Stimulated activated CD4-positive, alpha-beta T cell treated with anti-CD3 and anti-CD28 coated beads, TNF-alpha, amount 100 ng/mL, for 1 hour (primary cell): ENCODE results near the gene CHMP4B.
A peak's percentile ranks its signal among the peaks of the same experiment; 100 is the strongest.

Experiments
- DNase-seq, 3 donors: peaks; one replicate each; pipeline ENCODE4 v3.0.0-alpha.2; 2020; ENCODE audit warnings: low read depth in 3 of 3, low spot score in 1 of 3

The CHMP4B gene, protein sequence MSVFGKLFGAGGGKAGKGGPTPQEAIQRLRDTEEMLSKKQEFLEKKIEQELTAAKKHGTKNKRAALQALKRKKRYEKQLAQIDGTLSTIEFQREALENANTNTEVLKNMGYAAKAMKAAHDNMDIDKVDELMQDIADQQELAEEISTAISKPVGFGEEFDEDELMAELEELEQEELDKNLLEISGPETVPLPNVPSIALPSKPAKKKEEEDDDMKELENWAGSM

DNA sequence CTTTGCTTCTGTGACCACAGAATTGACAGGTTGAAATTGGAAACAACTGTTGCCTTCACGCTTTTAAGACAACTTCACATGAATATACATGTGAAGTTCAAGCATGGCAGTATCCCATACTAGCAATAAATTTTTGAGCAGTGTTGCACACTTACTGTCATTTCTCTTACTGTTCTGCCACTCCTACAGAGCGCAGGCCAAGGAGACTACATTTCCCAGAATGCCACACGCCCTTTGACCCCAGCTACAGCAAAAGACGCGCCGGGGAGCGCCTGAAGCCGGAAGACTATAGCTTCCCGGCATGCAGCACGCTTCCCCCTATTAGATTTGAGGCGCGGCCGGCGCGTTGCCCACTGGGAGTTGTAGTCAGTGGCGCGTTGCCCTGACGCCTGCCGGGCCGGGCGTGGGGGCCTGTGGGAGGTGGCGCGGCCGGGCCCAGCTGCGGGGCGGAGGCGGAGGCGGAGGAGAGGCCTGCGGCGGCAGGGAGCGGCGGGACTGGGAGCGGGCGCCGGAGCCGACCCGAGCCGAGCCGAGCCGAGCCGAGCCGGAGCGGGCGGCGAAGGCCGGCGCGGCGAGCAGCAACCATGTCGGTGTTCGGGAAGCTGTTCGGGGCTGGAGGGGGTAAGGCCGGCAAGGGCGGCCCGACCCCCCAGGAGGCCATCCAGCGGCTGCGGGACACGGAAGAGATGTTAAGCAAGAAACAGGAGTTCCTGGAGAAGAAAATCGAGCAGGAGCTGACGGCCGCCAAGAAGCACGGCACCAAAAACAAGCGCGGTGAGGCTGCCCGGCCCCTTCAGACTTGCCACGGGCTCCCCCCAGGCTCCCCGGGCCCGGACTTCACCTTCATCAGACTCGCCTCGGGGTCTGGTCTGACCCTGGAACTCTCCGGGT, at the start of gene CHMP4B:
Gene CHMP4B (plus strand): TSS at position 464 of the 891 bp plus-strand sequence. CDS start 121 bp downstream, at position 585.
- peak; percentile 94 to 96 (median 95) for DNase-seq

DNA sequence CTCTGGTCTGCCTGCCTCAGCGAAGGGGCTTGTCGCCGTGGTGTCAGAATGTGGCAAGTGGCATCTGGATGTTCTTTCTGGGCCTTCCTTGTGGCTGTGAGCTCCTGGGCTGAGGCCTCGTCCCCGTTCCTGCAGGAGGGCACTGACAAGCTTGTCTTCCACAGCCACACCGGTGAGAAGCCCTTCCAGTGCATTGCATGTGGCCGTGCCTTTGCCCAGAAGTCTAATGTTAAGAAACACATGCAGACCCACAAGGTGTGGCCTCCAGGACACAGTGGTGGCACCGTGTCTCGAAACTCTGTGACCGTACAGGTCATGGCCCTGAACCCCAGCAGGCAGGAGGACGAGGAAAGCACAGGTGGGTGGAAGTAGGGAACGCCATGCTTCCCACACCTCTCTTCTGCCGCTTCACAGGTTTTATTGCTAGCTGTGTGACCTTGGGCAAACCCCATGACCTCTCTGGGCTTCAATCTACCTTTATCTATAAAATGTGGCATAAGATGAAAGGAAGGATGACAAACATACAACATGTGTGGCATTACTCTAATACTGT, 49.4 kb upstream of the CHMP4B start:
- DNase-seq: no peak

DNA sequence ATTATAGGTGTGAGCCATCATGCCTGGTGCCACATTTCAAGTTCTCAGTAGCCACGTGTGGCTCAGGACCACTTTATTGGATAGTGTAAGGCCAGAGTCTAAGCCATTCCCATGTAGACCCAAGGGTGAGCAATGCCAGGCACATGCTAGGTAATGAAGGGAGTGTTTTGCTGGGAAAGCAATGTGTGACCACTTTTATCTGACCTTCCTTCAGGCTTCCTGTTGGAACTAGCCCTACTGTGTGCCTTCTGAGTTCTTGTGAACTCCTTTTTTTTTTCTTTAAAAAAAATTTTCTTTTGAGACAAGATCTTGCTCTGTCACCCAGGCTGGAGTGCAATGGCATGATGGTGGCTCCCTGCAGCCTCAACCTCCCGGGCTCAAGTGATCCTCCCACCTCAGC, 46.0 kb upstream of the CHMP4B start:
- no peak for DNase-seq

DNA sequence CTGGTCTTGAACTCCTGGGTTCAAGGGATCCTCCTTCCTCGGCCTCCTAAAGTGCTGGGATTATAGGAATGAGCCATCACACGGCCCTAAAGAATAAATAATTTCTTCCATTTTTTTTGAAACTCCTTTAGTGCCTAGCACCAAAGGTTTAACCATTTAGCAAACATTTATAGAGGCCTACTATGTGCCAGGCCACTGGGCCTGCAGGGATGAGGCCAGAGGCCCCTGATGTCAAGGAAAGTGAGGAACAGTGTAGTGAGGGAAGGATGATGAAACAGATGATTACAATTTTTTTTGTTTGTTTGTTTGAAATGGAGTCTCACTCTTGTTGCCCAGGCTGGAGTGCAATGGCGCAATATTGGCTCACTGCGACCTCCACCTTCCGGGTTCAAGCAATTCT, 45.6 kb upstream of the CHMP4B start:
- no peak for DNase-seq

DNA sequence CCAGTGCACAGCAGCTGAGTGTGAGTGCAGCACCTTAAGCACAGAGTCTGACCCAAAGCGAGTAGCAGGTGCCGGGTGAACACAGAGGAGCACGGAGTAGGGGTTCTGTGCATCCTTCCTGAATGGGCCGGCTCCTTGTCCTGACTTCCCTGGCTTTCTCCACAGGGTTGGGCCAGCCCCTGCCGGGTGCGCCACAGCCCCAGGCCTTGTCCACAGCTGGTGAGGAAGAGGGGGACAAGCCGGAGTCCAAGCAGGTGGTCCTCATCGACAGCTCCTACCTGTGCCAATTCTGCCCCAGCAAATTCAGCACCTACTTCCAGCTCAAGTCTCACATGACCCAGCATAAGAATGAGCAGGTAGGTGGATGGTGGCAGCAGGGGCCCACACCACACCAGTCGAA, 44.5 kb upstream of the CHMP4B start:
- no peak for DNase-seq

DNA sequence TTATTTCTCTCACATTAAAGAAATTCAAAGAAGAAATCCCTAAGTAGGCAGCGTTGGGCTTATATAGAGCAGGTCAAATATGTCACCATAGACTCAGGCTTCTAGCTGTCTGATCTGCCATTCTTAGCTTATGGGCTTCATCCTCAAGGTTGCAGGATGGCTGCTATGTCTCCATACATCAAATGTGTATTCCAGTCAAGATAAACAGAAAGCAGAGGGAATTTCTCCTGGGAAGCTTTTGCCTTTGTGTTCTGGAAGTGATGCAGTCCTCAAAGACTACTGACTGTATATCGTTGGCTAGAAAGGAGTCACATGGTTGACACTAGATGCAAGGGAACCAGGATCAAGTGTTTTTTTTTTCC, 43.4 kb upstream of the CHMP4B start:
- DNase-seq: no peak

DNA sequence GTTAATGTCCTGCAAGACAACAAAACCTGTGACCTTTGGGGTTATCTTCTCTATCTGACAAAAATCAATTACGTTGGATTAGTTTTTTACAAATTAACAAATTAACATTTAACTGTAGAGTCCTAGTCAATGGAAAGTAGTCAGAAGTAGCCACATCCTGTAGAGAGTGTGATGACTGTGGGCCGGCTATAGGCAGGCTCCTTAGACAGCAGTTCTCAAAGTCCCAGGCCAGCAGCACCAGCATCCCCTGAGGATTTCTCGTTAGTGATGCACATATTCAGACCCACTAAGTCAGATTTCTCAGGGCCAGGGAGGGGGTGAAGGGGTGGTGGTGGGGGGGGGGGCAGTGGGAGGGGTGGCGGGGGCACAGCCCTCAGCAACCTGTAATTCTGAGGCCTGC, 42.1 kb upstream of the CHMP4B start:
- DNase-seq: no peak

DNA sequence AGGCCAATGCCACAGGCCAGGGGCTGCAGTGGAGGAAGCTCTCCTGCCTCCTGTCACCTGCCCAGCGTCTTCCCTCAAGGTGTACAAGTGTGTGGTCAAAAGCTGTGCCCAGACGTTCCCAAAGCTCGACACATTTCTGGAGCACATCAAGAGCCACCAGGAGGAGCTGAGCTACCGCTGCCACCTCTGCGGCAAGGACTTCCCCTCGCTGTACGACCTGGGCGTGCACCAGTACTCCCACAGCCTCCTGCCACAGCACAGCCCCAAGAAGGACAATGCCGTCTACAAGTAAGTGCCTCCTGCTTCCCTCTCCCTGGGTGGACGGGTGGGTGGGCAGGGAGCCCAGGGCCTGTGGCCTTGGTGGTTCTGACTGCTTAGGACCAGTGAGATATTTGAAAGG, 41.1 kb upstream of the CHMP4B start:
- DNase-seq: no peak

DNA sequence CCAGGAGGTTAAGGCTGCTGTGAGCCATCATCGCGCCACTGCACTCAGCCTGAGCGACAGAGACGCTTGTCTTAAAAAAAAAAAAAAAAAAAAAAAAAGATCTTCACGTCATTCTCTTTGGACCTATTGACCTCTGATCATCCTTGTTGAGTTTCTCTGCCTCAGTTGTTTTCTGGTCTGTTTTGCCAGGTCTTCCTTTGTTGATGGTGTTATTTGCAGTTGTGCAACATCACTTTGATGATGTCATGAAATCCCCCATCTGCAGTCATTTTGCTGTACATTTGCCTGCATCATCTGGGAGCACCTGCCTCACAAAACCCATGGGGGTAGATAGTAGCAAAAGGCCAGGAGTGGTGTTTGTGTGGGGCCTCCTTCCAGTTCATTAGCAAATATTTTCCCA, 39.2 kb upstream of the CHMP4B start:
- DNase-seq: no peak

DNA sequence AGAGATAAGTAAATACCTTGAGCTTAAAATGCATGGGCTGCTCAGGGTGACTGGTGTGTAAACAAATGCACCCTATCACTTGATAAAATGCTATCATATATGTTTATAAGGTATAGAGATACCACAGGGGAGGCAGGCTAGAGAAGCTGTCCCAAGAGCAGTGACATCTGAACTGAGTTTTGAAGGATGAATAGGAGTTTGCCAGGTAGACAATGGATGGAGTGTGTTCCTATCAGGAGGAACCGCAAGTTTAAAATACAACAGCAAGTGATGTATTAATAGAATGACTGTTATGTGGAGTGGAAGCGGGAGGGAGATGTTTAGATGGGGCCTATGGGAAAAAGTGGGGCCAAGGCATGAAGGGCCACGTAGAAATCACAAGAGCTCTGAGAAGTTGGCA, 38.7 kb upstream of the CHMP4B start:
- DNase-seq: no peak

DNA sequence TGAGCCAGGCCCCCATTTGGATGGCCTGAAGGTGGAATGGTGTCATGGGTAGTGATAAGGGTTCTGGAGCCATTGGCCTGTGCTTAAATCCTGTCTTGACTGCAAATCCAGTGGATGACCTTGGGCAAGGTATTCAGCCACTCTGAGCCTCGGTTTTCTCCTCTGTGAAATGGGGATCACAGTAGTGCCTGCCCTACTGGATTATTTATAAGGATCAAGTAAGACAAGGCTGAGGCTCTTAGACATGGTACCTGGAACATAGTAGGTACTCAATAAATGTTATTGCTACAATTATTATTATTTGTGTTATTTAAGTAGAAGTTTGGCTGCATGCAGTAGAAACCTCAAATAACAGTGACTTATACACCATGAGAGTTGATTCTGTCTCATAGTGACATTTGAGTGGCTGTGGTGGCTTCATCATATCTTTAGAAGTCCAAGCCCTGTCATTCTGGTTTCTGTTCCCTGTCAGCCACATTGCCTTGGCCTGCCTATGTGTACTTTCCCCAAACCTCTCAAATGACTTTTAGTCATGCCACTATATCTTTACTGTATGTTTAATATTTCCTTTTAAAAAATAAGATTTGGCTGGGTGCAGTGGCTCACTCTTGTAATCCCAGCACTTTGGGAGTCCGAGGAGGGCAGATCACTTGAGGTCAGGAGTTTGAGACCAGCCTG, 37.6 kb upstream of the CHMP4B start:
- no peak for DNase-seq

DNA sequence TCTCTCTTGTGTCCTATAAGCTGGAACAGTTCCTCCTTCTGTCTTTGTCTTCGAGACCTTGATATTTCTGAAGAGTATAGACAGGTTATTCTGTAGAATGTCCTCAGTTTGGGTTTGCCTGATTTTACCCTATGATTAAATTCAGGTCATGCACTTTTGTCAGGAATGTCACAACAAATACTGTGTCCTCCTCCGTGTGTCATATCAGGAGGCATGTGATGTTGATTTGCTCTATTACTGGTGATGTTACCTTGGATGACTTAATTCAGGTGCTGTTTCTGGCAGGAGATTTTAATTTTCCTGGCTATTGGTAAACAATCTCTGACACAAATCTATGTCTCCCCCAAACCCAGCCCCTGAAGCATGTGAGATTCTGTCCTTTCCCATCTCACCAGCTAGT, 33.3 kb upstream of the CHMP4B start:
- DNase-seq: no peak

DNA sequence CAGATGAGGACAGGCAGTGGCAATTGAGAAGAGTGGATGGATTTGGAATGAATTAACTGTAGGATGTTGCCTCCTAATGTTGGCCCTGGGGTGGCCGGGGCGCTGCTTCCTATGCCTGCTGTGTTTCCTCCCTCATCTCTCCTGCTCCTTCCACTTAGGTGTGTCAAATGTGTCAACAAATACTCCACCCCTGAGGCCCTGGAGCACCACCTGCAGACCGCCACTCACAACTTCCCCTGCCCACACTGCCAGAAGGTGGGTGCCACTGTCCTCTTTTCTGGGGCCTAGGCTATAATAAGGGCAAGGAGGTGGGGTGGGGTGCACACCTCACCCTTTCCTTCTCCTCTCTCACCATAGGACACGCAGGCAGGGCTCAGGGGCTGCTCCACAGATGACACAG, 30.0 kb upstream of the CHMP4B start:
- DNase-seq: no peak

DNA sequence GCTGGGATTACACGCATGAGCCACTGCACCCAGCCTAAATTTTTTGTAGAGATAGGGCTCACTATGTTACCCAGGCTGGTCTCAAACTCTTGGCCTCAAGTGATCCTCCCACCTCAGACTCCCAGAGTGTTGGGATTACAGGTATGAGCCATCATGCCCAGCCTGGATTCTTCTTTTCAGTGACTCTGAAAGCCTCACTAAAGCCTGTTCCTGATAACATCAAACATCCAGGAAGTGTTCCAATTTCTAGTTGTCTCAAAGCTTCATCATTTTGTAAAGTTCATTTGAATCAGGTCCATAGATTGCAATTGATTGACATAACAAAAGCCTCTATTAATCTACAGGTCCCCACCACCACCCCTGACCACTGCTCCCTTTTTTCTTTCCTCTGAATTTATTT, 29.2 kb upstream of the CHMP4B start:
- DNase-seq: no peak

DNA sequence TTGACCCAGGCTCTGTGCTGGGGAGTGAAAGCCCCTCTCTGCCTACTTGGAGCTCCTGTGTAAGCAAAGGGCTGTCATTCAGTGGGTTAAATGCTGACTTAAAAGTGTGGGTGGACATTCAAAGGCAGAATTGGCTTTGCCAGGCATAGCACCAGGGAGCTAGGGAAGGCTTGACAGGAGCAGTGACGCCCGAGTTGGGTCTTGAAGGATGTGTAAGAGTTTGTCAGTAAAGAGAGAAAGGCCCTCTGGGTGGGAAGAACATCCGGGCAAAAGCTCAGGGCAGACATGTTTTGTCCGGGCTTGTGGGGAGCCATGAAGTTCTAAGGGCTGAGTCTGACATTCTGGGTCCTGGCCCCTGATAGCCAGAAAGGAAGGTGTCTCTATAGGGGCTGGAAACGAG, 27.9 kb upstream of the CHMP4B start:
- no peak for DNase-seq

DNA sequence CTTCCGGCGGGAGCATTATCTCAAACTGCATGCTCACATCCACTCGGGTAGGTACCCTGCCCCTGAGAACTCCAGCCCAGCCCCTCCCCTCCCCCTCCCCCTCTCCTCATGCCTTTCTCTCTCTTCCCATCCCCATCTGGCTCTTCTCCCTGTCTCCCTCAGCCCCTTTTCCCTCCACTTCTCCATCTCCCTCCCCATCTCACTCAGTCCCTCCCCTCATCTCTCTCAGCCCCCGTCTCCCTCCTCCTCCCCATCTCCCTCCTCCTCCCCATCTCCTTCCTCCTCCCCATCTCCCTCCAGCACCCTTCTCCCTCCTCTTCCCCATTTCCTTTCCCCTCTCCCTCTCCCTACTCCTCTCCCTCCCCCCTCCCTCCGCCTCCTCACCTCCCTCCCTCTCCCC, 27.3 kb upstream of the CHMP4B start:
- no peak for DNase-seq

DNA sequence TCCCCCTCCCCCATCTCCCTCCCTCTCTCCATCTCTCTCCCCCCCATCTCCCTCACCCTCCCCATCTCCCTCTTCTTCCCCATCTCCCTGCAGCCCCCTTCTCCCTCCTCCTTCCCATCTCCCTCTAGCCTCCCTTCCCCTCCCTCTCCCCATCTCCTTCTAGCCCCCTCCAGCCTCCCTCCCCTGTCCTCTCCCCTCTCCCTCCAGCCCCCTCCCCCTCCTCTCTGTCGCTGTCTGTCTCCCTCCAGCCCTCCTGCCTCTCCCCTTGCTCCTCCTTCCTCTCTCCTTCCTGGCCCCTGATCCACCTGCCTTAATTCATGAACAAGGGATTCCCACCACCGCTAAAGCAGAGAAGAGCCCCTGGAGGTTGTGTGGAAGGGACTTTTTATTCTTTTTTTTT, 26.9 kb upstream of the CHMP4B start:
- no peak for DNase-seq

DNA sequence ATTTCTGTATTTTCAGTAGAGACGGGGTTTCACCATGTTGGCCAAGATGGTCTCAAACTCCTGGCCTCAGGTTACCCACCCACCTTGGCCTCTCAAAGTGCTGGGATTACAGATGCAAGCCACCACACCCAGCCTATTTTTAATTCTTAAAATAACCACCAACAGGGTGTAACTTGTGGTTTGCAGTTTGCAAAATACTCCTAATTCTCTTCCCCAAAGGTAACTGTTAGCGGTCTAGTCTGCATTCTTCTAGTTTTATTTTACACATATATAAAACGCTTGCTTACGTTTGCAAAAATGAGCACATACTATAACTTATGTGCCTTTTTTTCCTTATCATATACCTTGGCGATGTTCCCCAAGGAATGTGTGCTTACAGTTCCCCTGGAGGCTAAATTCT, 25.6 kb upstream of the CHMP4B start:
- DNase-seq: no peak

DNA sequence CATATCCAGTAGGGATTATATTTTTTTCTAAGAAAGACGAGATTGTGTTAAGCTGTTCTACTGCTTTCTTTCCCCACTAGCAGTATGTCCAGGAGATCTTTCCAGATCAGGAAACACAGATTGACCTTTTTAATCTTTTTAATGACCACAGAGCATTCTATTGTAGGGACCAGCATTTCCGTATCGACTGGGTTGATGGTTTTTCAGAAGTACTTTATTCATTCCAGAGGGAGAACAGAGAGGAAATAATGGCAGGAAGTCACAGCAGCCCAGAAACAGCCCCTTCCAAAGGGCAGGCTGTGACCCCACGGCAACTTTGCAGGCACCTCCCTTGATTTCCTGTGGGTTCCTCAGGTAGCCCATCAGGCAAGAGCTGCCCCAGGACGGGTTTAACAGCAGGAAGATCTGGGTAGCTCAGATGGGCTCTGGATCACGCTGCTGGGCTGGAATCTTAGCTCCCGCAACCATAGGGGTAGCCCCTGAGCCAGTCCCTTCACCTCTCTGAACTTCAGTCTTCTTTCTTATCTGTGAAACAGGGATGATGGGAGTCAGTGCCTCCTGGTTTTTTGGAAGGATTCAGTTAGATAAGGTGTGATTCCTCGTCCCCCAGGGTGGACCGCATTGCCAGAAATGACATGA, 23.8 kb upstream of the CHMP4B start:
- no peak for DNase-seq

DNA sequence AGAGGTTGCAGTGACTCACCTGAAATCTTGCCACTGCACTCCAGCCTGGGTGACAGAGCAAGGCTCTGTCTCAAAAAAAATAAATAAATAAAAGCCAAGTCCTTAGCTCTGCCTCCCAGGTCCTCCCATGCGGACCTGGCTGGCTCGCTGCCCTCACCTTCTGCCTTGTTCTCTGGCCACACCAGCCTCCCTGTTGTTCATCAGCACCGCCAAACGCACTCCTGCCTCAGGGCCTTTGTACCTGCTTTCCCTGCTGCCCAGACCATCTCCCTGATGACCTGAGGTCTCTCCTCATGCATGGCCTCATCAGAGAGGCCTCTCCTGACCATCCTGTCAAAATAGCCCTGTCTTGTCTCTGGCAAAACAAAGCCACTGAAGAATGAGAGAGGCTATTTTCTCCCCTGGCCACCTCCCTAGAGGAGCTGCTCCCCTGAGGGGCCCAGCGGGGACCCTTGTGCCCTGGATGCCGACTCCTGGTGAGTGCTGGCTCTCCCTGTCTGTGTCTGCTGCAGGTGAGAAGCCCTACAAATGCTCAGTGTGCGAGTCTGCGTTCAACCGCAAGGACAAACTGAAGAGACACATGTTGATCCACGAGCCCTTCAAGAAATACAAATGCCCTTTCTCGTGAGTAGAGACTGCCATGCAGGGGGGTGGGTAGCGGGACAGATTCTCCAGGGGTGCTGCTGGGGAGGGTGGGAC, 22.6 kb upstream of the CHMP4B start:
- DNase-seq: no peak
